ENCODE data around the gene VPS13D. TPM values are rescaled to one million over a fixed set of nuclear protein-coding genes. Genes with fewer than 3 reads are reported as not detected.

Gene VPS13D
- total RNA-seq (2022; extraction: Qiagen RNA extraction), result 6.0 to 8.6 TPM (median 7.4 TPM) in 5 replicates

GRCh38 chr1:12229835-12230548 lies at the start of gene VPS13D:
Gene VPS13D (plus strand): TSS chr1:12230030. CDS start chr1:12234267, 4,237 bp downstream.

Other genes with a start within 250 kb of the VPS13D start
- 30.8 to 36.9 TPM (median 34.3 TPM) in 5 replicates for gene MFN2, start 249.6 kb upstream of the VPS13D start, total RNA-seq (2022; extraction: Qiagen RNA extraction)
- 10.9 to 14.3 TPM (median 13.5 TPM) in 5 replicates for gene MIIP, start 210.5 kb upstream of the VPS13D start, total RNA-seq (2022; extraction: Qiagen RNA extraction)
- 0.08 to 0.13 TPM (median 0.12 TPM) in 5 replicates for gene TNFRSF8, start 166.7 kb upstream of the VPS13D start, total RNA-seq (2022; extraction: Qiagen RNA extraction)
- gene TNFRSF1B, start 63.0 kb upstream of the VPS13D start, total RNA-seq (2022; extraction: Qiagen RNA extraction), result 0.52 to 0.77 TPM (median 0.64 TPM) in 5 replicates